Measurements from ENCODE around the gene NELFE. TPM values are rescaled to one million over a fixed set of nuclear protein-coding genes. Genes with fewer than 3 reads are reported as not detected.

NELFE gene
- total RNA-seq, 2 donors from 2014 or later = 50.3 to 55.6 TPM

GRCh38 chr6:31966997-31967925 is 8.5 kb upstream of the NELFE start:
- Histone ChIP-seq H3K36me3 (peaks cover 4% of the 10 kb centered on the region), H3K9me3 (no peaks in the 10 kb centered on the region), H3K27me3 (no peaks in the 10 kb centered on the region), H3K4me1 (no peaks in the 10 kb centered on the region), H3K27ac (no peak overlapping the region), H3K4me3 (no peak overlapping the region), H3K9ac (ENCODE audit: low read depth in 2 of 2, low read length in 2 of 2) (no peak overlapping the region)
- intact Hi-C loops (cut with DNase I) = no loop called here
- DNase-seq = no peak
- TF ChIP-seq, protein P1, sequence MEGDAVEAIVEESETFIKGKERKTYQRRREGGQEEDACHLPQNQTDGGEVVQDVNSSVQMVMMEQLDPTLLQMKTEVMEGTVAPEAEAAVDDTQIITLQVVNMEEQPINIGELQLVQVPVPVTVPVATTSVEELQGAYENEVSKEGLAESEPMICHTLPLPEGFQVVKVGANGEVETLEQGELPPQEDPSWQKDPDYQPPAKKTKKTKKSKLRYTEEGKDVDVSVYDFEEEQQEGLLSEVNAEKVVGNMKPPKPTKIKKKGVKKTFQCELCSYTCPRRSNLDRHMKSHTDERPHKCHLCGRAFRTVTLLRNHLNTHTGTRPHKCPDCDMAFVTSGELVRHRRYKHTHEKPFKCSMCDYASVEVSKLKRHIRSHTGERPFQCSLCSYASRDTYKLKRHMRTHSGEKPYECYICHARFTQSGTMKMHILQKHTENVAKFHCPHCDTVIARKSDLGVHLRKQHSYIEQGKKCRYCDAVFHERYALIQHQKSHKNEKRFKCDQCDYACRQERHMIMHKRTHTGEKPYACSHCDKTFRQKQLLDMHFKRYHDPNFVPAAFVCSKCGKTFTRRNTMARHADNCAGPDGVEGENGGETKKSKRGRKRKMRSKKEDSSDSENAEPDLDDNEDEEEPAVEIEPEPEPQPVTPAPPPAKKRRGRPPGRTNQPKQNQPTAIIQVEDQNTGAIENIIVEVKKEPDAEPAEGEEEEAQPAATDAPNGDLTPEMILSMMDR (IDR thresholded peaks at IDR 0.05) = no peak

GRCh38 chr6:31966506-31966905 is 7.7 kb upstream of the NELFE start:
- Histone ChIP-seq H3K27me3 (no peaks in the 10 kb centered on the region), H3K4me1 (no peaks in the 10 kb centered on the region), H3K4me3 (no peak overlapping the region), H3K36me3 (peaks cover 5% of the 10 kb centered on the region), H3K9ac (ENCODE audit: low read depth in 2 of 2, low read length in 2 of 2) (no peak overlapping the region), H3K9me3 (no peaks in the 10 kb centered on the region), H3K27ac (no peak overlapping the region)
- TF ChIP-seq, protein P1 (IDR thresholded peaks at IDR 0.05) = no peak
- no peak for DNase-seq
- intact Hi-C loops (cut with DNase I) = no loop called here

GRCh38 chr6:31965700-31966099 is 6.9 kb upstream of the NELFE start:
- TF ChIP-seq, protein P1 (IDR thresholded peaks at IDR 0.05) = no peak
- Histone ChIP-seq H3K36me3 (peaks cover 11% of the 10 kb centered on the region), H3K27me3 (no peaks in the 10 kb centered on the region), H3K9ac (ENCODE audit: low read depth in 2 of 2, low read length in 2 of 2) (no peak overlapping the region), H3K27ac (no peak overlapping the region), H3K4me3 (no peak overlapping the region), H3K4me1 (no peaks in the 10 kb centered on the region), H3K9me3 (no peaks in the 10 kb centered on the region)
- intact Hi-C loops (cut with DNase I) = no loop called here
- no peak for DNase-seq

GRCh38 chr6:31963921-31964320 is 5.2 kb upstream of the NELFE start:
- TF ChIP-seq, protein P1 (IDR thresholded peaks at IDR 0.05) = no peak

DNA sequence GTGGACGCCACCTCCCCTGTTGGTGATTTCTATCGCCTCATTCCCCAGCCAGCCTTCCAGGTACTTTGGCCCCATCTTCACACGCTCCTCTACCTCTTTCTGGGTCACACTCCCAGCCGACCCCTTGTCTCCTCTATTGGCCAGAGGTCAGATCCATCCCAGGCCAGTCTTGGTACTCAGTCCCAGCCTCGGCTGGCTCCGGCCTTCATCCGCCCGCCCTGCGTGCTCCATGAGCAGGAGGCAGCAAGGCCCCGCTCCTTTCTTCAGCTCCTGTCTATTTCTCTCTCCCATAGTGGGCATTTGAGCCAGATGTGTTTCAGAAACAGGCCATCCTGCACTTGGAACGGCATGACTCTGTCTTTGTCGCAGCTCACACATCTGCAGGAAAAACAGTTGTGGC is 2.8 kb upstream of the NELFE start:
- Histone ChIP-seq H3K36me3 (peaks cover 16% of the 10 kb centered on the region), H3K4me1 (peaks cover 6% of the 10 kb centered on the region), H3K9ac (ENCODE audit: low read depth in 2 of 2, low read length in 2 of 2) (no peak overlapping the region), H3K9me3 (no peaks in the 10 kb centered on the region), H3K4me3 (no peak overlapping the region), H3K27ac (no peak overlapping the region), H3K27me3 (no peaks in the 10 kb centered on the region)
- TF ChIP-seq, protein P1 (IDR thresholded peaks at IDR 0.05) = no peak
- intact Hi-C loops (cut with DNase I) = no loop called here
- DNase-seq = no peak

More at GRCh38 chr6:31963921-31964320, 5.2 kb upstream of the NELFE start:
- H3K36me3 ChIP-seq = peaks cover 11% of the 10 kb centered on the region
- H3K27ac ChIP-seq = no peak overlapping the region
- H3K27me3 ChIP-seq = no peaks in the 10 kb centered on the region
- intact Hi-C loops (cut with DNase I) = no loop called here
- H3K4me3 ChIP-seq = no peak overlapping the region
- H3K9me3 ChIP-seq = no peaks in the 10 kb centered on the region
- no peaks in the 10 kb centered on the region for H3K4me1 ChIP-seq
- H3K9ac ChIP-seq (ENCODE audit: low read depth in 2 of 2, low read length in 2 of 2) = no peak overlapping the region
- DNase-seq = no peak
